GM12891 (cell line): ENCODE results near the gene ASMTL.

Source experiments
- DNase-seq: peaks from one replicate; pipeline ENCODE4 v3.0.0; 2011; ENCODE audit warnings: low spot score; ENCODE audit not compliant: insufficient read length
- FAIRE-seq: peaks from 2 replicates; lab custom pipeline; 2011; peaks lifted over from hg19 to GRCh38; lab: Jason Lieb, UNC
- PAX5 ChIP-seq: IDR thresholded peaks from 2 replicates; pipeline ENCODE4 v1.6.1; 2011; ENCODE audit warnings: low read length, moderate library complexity, mild to moderate bottlenecking; ENCODE audit not compliant: insufficient read depth, severe bottlenecking
- POLR2A ChIP-seq: IDR thresholded peaks from 2 replicates; pipeline ENCODE4 v1.6.1; 2011; ENCODE audit warnings: low read depth, low read length, control low read depth
- POLR2AphosphoS5 ChIP-seq: IDR thresholded peaks from 2 replicates; pipeline ENCODE4 v1.6.1; 2011; ENCODE audit warnings: low read depth, low read length, control low read depth
- POU2F2 ChIP-seq: IDR thresholded peaks from 2 replicates; pipeline ENCODE4 v1.6.1; 2011; ENCODE audit warnings: low read depth, mild to moderate bottlenecking, control low read depth, low read length, moderate library complexity
- SPI1 ChIP-seq: IDR thresholded peaks from 2 replicates; pipeline ENCODE4 v1.6.1; 2011; ENCODE audit warnings: low read depth, low read length, control low read depth
- TAF1 ChIP-seq: IDR thresholded peaks from 2 replicates; pipeline ENCODE4 v1.6.1; 2011; ENCODE audit warnings: low read depth, low read length, control low read depth

The ASMTL gene

GRCh38 chrX:1360171-1360570, 92.5 kb downstream of the ASMTL start:
- FAIRE-seq (no peak), DNase-seq (no peak)
- TF ChIP-seq TAF1 (no peak), POLR2A (no peak), SPI1 (no peak), POLR2AphosphoS5 (no peak), PAX5 (no peak), POU2F2 (no peak)

- TF ChIP-seq POLR2AphosphoS5 (peak; percentile 27; the same call in 1 of the 2 replicates), POU2F2 (no peak)
- FAIRE-seq (no peak), DNase-seq (no peak)
These were observed 93.2 kb downstream of the ASMTL start for GRCh38 chrX:1359477-1359873.

GRCh38 chrX:1358793-1359476, 93.8 kb downstream of the ASMTL start:
- FAIRE-seq: no peak
- no peak for DNase-seq
- no peak for TF ChIP-seq POLR2A
- no peak for TF ChIP-seq PAX5
- no peak for TF ChIP-seq POLR2AphosphoS5
- TF ChIP-seq TAF1: no peak
- no peak for TF ChIP-seq SPI1
- no peak for TF ChIP-seq POU2F2

- TF ChIP-seq POLR2A: no peak
- no peak for TF ChIP-seq PAX5
- no peak for TF ChIP-seq POU2F2
- TF ChIP-seq TAF1: no peak
- no peak for DNase-seq
- FAIRE-seq: no peak
These were observed 94.7 kb downstream of the ASMTL start for GRCh38 chrX:1357993-1358392.

GRCh38 chrX:1355131-1356046, 97.3 kb downstream of the ASMTL start:
- FAIRE-seq (no peak), DNase-seq (no peak)
- no peak for TF ChIP-seq POLR2A
- no peak for TF ChIP-seq TAF1
- TF ChIP-seq SPI1: no peak
- TF ChIP-seq POLR2AphosphoS5: no peak
- TF ChIP-seq POU2F2: no peak
- TF ChIP-seq PAX5: no peak

GRCh38 chrX:1354036-1355019, 98.4 kb downstream of the ASMTL start:
- TF ChIP-seq PAX5: no peak
- no peak for TF ChIP-seq TAF1
- TF ChIP-seq POLR2AphosphoS5: no peak
- no peak for TF ChIP-seq SPI1
- no peak for TF ChIP-seq POLR2A
- DNase-seq (no peak), FAIRE-seq (no peak)
